ENCODE data around the gene ADAMTS17. TPM values are rescaled to one million over a fixed set of nuclear protein-coding genes. Genes with fewer than 3 reads are reported as not detected.
"Not testable (repeated sequence)": the region's sequence is repeated elsewhere in the genome, so short reads cannot be mapped to it uniquely, and the experiment has no call there.

ADAMTS17 gene
- total RNA-seq, 1 donor from 2014 or later = 3.4 TPM

- Mint-ChIP-seq H3K36me3 (ENCODE audit: low read depth) (peaks cover 19% of the 10 kb centered on the region), H3K4me3 (ENCODE audit: unreplicated experiment) (no peak overlapping the region), H3K27me3 (ENCODE audit: low read depth) (no peaks in the 10 kb centered on the region), H3K4me1 (ENCODE audit: low read depth) (peaks cover 13% of the 10 kb centered on the region), H3K9me3 (ENCODE audit: low read depth) (peaks cover 24% of the 10 kb centered on the region), H3K27ac (ENCODE audit: unreplicated experiment) (no peak overlapping the region)
- DNase-seq (ENCODE audit: low spot score) = no peak
- TF ChIP-seq, protein P1, sequence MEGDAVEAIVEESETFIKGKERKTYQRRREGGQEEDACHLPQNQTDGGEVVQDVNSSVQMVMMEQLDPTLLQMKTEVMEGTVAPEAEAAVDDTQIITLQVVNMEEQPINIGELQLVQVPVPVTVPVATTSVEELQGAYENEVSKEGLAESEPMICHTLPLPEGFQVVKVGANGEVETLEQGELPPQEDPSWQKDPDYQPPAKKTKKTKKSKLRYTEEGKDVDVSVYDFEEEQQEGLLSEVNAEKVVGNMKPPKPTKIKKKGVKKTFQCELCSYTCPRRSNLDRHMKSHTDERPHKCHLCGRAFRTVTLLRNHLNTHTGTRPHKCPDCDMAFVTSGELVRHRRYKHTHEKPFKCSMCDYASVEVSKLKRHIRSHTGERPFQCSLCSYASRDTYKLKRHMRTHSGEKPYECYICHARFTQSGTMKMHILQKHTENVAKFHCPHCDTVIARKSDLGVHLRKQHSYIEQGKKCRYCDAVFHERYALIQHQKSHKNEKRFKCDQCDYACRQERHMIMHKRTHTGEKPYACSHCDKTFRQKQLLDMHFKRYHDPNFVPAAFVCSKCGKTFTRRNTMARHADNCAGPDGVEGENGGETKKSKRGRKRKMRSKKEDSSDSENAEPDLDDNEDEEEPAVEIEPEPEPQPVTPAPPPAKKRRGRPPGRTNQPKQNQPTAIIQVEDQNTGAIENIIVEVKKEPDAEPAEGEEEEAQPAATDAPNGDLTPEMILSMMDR (IDR thresholded peaks at IDR 0.05) = no peak
Observed at GRCh38 chr15:100082761-100083402, 258.9 kb downstream of the ADAMTS17 start.

- peaks cover 17% of the 10 kb centered on the region for H3K9me3 Mint-ChIP-seq (ENCODE audit: low read depth)
- DNase-seq (ENCODE audit: low spot score) = no peak
- H3K27me3 Mint-ChIP-seq (ENCODE audit: low read depth) = no peaks in the 10 kb centered on the region
- peaks cover 13% of the 10 kb centered on the region for H3K4me1 Mint-ChIP-seq (ENCODE audit: low read depth)
- no peak overlapping the region for H3K27ac Mint-ChIP-seq (ENCODE audit: unreplicated experiment)
- TF ChIP-seq, protein P1 (IDR thresholded peaks at IDR 0.05) = no peak
- H3K36me3 Mint-ChIP-seq (ENCODE audit: low read depth) = peaks cover 14% of the 10 kb centered on the region
- H3K4me3 Mint-ChIP-seq (ENCODE audit: unreplicated experiment) = no peak overlapping the region
Observed at GRCh38 chr15:100081454-100081853, 260.3 kb downstream of the ADAMTS17 start.

GRCh38 chr15:100078511-100079220 lies 263.1 kb downstream of the ADAMTS17 start:
- H3K4me1 Mint-ChIP-seq (ENCODE audit: low read depth) = peaks cover 19% of the 10 kb centered on the region
- peaks cover 1% of the 10 kb centered on the region for H3K36me3 Mint-ChIP-seq (ENCODE audit: low read depth)
- DNase-seq (ENCODE audit: low spot score) = no peak
- H3K9me3 Mint-ChIP-seq (ENCODE audit: low read depth) = peaks cover 9% of the 10 kb centered on the region
- no peak overlapping the region for H3K27ac Mint-ChIP-seq (ENCODE audit: unreplicated experiment)
- no peaks in the 10 kb centered on the region for H3K27me3 Mint-ChIP-seq (ENCODE audit: low read depth)
- TF ChIP-seq, protein P1 (IDR thresholded peaks at IDR 0.05) = no peak
- no peak overlapping the region for H3K4me3 Mint-ChIP-seq (ENCODE audit: unreplicated experiment)

GRCh38 chr15:100075229-100075628 lies 266.5 kb downstream of the ADAMTS17 start:
- Mint-ChIP-seq H3K27me3 (ENCODE audit: low read depth) (no peaks in the 10 kb centered on the region), H3K27ac (ENCODE audit: unreplicated experiment) (no peak overlapping the region), H3K4me1 (ENCODE audit: low read depth) (peaks cover 8% of the 10 kb centered on the region), H3K36me3 (ENCODE audit: low read depth) (no peaks in the 10 kb centered on the region), H3K4me3 (ENCODE audit: unreplicated experiment) (no peak overlapping the region), H3K9me3 (ENCODE audit: low read depth) (peaks cover 9% of the 10 kb centered on the region)
- DNase-seq (ENCODE audit: low spot score) = no peak
- TF ChIP-seq, protein P1 (IDR thresholded peaks at IDR 0.05) = no peak

DNA sequence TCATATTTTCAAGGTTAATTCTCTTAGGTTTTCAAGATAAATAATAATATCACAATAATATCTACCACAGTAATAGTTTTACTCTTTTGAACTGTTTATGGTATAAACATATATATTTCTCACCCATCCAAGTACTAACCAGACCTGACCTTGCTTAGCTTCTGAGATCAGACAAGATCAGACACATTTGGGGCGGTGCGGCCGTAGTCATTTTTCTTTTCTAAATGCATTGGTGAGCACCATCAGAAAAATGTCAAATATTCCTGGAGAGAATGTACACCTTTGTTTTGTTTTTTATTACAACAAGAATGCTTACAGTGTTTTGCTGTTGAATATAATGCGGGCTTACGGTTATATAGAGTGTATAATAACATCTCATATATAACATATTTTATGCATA lies 267.8 kb downstream of the ADAMTS17 start:
- no peaks in the 10 kb centered on the region for H3K27me3 Mint-ChIP-seq (ENCODE audit: low read depth)
- peaks cover 9% of the 10 kb centered on the region for H3K9me3 Mint-ChIP-seq (ENCODE audit: low read depth)

GRCh38 chr15:100066521-100067280 lies 275.1 kb downstream of the ADAMTS17 start:
- not testable (repeated sequence) for DNase-seq (ENCODE audit: low spot score); H3K27me3 Mint-ChIP-seq (ENCODE audit: low read depth); H3K4me1 Mint-ChIP-seq (ENCODE audit: low read depth); H3K27ac Mint-ChIP-seq (ENCODE audit: unreplicated experiment); H3K4me3 Mint-ChIP-seq (ENCODE audit: unreplicated experiment); H3K9me3 Mint-ChIP-seq (ENCODE audit: low read depth); H3K36me3 Mint-ChIP-seq (ENCODE audit: low read depth)

More for the DNA sequence above, 267.8 kb downstream of the ADAMTS17 start:
- DNase-seq (ENCODE audit: low spot score) = no peak
- Mint-ChIP-seq H3K36me3 (ENCODE audit: low read depth) (peaks cover 3% of the 10 kb centered on the region), H3K27ac (ENCODE audit: unreplicated experiment) (no peak overlapping the region), H3K4me1 (ENCODE audit: low read depth) (peaks cover 8% of the 10 kb centered on the region), H3K4me3 (ENCODE audit: unreplicated experiment) (no peak overlapping the region)
- TF ChIP-seq, protein P1 (IDR thresholded peaks at IDR 0.05) = no peak
